NCI-H146 treated with DMSO at 0.1 percent for 48 hours (cell line): ENCODE measurements around the gene MOCOS.

Source experiments
- DNase-seq: peaks from one replicate; lab custom pipeline; 2025; ENCODE audit not compliant: unreplicated experiment; lab: John Stamatoyannopoulos, UW

The MOCOS gene

DNA sequence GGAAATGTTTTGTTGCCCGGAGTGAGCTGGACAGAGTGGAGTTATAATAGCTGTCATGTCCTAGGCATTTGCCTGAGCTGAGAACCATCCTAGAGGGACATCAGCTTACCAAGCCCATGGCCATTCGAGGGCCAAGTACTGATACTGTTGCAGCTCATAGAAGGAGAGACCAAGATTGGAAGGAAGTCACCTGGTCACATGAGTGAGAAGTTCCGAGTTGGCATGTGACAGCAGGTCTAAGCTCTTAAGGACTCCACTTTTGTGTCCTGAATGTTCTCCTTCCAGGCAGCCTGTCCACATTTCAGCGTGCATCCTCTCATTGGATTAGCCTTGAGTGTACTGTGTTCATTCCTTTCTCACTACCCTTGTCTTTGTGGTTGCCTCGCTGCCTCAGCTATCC, 114.6 kb downstream of the MOCOS start:
- DNase-seq: no peak

DNA sequence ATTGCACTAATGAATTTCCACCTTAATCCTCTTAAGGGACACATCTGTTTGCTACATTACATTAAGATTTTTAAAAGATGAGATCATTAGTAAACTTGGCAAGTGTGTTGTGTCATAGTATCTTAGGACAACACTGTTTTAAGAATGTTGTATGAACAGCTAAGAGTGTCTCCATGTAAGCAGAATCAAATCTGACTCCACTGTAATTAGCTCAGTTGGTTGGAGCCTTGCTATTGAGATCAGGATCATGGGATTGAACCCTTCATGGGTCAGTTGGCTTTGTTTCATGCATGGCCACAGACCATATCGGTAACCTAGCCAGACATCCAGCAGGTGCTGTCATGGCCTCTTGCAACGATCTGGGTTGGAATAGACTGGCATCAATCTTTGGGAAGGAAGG, 115.4 kb downstream of the MOCOS start:
- no peak for DNase-seq

DNA sequence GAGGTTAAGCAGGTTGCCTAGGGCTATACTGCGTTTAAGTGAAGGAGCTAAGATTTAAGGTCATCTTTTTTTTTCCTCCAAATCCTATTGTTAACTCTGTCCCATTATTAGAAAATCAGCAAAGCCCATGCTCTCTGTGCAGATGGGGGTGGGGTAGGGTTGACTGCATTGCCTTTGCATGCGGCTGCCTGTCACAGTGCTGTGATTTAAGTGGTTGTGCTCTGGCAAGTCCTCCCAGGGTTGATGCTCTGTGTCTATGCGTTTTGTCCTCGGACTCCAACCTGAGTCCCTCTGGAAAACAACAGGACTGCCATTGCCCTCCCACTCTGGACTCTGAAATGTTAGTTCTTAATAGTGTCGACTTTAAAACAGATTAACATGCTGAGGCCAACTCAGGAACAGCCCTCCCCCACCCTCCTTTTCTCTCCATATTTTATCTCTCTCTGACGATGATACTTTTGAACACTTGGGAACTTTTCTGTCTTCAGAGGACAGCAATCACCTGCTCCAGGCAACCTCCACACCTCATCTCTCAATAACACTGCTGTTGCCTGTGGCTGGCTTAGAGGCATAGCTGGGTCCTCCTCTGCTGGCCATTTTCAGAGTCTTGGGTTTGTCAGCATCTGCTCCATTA, 116.0 kb downstream of the MOCOS start:
- DNase-seq: no peak

DNA sequence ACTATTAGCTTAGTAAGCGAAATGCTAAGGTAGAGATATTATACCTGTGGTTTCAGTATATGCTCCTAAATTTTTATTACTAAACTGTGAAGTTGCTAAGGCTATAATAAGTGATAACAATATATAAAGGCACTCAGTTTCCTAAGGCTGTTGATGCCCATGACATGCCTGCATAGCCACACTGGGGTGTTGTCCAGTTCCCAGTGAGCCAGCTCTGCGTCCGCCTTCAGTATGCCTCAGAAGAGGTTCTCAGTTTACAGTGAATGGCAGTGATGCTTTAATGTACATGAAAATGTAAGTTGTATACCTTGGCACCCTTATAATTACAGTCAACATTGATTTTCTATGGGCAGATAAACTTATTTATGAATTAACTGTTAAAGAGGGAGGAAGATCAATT, 117.4 kb downstream of the MOCOS start:
- no peak for DNase-seq

DNA sequence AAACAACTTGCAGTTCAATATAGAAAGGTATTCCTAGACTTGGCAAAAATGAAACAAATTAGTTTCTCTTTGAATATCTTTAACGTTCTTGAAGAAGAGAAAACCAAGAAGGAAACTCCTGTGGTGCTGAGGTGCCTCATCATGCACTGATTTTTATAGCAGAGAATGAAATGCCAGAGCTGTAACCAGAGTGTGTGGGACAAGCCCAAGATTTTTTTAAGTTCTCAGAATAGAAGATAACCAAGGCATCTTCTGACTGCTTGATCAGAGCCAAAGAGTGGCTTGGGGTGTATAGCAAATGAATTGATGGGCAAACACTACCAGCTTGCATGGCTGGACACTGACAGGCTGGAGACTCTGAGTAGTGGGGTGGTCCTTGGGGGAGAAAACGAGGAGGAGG, 118.1 kb downstream of the MOCOS start:
- no peak for DNase-seq

DNA sequence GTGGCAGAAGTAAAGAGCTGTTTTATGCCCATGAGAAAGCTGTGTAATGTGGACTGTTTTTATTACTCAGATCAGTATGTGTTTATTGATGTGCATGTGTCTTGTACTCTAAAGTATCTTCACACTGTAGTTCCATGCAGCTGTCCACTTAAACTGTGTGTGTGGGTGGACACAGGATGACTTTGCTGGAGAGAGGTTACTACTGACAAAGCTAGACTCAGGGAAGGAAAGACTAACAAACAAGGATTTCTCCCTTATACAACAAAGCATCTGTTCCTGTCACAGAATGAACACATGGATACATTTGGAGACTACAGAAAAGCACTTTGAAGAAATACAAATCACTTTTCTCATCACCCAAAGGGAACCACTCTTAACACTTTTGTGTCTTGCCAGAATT, 120.2 kb downstream of the MOCOS start:
- no peak for DNase-seq

DNA sequence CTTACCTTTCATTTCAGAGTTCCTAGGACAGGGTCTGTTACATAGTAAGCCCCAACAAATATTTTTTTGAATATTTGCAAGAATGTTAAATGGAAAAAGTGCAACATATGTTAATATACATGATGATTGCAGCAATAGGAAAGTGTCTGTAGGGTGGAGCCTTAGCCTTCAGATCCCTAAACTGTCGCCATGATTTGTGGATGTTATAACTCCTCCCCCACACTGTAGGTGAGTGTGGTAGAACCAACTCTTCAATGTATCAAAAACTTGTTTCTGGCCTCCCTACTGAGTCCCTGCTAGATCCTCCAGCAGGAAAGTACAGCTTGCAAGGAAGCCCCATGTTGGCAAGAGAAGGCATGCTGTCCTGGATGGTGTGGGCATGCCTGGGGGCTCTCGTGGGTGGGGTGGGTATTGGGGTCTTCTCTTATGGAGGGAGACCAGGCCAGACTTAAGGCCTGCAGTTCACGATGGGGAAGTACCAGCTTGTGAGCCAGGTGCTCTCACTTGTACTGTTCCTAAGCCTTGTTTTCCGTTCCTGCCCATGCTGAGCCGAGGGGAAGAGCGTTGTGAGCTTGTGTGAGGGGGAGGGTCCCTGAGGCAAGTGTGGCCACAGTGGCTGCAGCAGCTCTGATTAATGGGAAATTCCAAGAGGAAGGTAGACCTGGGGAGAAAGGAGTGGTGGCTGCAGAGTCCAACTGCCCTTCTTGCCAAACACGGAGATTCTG, 121.6 kb downstream of the MOCOS start:
- DNase-seq: no peak

DNA sequence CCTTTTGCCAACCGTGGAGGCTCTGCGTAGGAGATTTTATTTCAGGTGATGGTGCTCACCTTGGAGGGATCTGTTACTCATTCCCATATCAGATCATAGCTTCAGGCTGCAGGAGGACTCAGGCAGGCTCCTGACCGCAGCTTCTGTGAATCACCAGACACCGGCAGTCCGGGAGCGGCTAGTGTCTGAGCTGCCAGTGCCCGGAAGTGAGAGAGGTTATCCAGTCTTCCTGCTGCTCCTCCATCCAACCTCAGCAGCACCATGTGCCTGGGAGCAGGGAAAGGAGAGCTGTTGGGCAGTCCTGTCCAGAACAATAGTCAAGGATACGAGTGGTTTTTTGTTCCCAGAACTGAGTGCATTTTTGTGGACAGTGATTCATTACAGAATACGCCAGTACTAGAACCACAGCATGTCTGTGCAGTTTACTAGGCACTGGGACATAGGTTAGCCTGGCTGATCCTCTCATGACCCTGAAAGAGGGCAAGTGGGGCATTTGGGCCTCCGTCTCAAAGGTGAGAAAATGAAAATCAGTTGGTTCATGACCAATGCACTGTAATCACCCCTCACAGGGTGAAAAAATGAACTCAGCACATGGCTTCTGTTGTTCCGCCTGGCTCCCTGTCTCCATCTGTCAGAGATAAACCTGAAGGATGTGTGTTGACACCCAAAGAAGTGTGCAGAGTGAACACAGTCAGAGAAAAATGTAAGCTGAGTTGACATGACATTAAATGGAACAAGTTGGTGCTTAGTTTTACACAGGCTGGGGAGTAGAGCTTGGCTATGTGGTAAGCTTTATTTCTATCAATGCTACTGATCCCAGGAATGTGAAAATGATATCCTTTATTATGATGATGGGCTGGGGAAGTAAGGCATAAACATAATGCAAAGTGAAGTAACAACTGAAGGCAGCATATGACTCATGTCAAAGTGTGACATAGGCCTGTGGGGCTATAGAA, 122.4 kb downstream of the MOCOS start:
- no peak for DNase-seq

DNA sequence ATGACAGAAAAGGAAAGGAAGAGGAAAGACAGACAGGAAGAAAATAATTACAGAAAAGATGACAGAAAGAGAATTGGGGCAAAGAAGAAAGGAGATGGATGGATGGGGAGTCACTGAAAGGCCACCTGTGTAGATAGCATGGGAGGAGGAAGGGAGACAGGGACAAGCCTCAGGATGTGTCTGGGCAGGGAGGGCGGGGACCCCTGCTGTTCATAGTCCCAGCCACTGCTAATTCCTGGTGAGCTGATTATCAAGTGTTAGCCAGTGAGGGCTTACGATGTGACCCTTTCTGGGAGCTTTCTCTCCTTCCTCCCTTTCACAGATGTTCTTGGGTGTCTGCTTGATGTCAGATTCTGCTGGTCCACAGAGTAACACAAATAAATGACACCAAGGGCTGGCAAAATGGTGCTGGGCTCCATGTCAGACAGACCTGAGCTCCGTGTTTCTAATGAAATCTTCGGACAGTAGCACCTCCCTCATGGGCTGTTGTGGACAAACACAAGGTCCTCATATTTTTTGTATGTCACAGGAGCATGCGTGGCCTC, 123.8 kb downstream of the MOCOS start:
- no peak for DNase-seq

DNA sequence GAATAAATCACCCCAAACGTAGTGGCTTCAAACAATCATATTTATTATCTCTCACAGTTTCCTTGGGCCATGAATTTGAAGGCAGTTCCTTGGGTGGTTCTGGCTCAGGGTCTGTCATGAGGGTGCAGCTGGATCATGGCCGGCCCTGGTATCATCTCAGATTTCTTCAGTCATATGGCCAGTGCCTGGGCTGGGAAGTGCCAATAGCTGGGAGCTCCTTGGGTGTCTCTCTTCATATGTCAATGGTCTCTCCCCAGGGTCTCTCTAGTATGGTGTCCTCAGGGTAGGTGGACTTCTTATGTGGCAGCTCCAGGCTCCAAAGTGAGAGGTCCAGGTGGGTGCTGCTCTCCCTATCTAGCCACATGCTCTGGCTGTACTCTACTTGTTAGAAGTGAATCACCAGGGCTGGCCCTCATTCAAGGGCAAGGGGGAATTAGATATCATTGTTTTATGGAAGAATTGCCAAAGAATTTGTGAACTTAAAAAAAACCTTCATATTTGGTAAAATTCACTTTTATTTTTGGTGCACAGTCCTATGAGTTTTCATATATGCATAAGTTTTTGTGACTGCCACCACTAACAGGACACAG, 125.6 kb downstream of the MOCOS start:
- no peak for DNase-seq

DNA sequence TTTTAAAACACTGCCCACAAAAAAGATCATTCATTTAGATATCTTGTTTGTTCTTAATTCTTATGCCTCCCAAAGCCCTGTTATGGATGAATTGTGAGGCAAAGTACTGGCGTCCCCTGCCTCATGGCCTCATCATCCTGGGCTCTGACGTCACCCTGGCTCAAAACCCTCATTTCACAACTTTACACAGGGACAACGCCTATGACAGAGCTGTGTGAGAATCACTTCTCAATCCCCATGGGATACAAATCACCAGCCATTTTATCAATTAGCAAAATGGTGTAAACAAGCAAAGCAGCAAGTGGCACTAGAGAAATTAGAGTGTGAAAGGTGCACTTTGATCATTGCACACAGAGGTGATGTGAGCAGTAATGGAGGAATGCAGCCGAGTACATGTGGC, 126.8 kb downstream of the MOCOS start:
- no peak for DNase-seq

DNA sequence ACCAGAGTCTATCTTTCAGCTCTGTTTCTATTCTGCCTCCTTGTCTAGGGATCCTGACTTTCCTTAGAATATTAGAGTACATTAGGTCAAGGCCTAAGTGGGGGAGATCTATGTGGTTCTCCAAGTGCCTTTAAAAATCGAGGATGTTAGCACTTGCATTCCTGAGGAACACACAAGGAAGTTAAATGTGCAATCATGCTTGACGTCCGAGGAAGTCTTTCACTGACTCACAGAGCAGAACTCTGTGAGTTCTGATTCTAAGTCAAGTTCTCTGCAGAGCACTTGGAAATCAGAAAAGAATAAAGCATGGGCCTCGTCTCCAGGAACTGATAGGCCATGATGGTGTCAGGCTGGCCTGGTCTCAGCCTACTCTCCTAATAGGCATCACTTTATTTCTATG, 127.5 kb downstream of the MOCOS start:
- no peak for DNase-seq

DNA sequence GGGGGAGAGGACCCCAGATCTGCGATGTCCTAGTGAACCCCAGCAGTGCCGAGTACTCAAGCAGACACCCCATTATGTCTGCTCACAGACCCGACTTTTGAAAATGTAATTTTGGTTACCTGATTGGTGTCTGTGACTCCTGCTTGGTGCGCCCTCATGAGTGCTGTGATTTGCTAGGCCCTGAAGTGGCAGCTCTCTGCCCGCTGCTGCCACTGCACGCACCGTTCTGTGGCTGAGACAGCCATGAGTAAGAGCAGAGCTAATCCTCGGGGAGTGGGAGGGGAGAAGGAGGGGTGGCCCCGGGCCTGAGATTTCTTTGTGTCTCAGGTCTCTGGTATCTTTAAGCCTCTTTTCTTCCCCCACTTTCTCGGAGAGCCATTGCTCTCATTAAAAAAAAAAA, 128.4 kb downstream of the MOCOS start:
- DNase-seq: no peak

DNA sequence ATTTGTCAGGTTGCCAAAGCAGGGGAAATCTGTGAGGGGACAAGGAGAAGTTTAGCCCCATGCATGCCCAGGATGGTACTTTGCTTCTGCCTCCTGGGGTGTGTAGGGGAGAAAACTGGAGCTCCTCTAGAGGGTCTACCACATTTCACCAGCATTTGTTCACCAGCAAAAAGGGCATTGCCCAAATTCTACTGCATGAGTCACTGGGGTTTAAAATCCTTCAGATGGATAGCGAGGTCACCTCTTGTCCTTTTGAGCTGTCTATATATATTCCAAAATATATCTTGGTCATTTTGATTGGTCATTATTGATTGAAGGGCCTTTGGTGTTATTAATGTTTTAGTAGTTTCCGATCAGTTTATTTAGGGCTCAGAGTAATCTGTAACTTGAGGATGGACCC, 128.9 kb downstream of the MOCOS start:
- no peak for DNase-seq
